ENCODE measurements around the gene LRFN4. TPM values are rescaled to one million over a fixed set of nuclear protein-coding genes. Genes with fewer than 3 reads are reported as not detected.

LRFN4 gene
- total RNA-seq, 1 donor from 2014 or later: 37.9 TPM

DNA sequence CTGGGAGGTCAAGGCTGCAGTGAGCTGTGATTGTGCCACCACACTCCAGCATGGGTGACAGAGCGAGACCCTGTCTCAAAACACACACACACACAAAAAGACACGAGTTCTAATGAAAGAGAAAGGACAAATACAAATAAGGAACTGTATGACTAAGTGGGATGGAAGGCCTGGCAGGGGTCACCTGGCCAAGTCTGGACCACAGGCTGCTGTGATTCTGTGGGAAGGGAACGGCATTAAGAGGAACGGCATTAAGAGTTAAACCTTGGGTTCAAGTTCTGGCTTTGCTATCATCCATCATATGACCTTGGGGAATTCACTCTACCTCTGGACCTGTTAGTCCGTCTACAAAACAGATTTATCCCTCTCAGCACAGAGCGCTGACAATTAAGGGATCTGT is 47.7 kb downstream of the LRFN4 start:
- no peak for DNase-seq (ENCODE audit: low read depth)

DNA sequence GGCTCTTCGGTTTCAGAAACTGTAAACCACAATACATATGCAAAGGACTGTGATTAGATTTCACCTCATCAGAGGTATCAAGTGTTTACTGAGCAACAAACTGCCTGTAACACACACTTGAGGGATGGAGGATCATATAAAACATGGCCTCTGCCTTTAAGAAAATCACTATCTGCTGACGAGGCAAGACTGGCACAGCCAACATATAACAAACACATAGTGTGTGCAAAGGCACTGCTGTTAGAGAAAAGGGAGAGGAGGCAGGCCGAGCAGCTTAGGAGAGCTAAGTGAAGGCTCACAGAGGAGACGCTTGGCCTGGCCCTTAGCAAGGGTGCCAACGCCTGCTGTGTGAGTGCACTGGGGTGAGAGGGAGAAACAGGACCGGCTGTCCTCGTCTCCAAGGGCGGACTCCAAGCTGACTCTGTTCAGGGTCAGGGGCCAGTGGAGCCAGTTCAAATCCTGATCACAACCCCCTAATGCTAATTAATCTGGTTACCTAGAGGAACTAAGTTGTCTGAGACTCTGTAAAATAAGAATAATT is 48.2 kb downstream of the LRFN4 start:
- DNase-seq (ENCODE audit: low read depth): no peak
- H3K4me3 ChIP-seq (ENCODE audit: low read depth, low read length): no peak overlapping the region
- TF ChIP-seq, protein P1, sequence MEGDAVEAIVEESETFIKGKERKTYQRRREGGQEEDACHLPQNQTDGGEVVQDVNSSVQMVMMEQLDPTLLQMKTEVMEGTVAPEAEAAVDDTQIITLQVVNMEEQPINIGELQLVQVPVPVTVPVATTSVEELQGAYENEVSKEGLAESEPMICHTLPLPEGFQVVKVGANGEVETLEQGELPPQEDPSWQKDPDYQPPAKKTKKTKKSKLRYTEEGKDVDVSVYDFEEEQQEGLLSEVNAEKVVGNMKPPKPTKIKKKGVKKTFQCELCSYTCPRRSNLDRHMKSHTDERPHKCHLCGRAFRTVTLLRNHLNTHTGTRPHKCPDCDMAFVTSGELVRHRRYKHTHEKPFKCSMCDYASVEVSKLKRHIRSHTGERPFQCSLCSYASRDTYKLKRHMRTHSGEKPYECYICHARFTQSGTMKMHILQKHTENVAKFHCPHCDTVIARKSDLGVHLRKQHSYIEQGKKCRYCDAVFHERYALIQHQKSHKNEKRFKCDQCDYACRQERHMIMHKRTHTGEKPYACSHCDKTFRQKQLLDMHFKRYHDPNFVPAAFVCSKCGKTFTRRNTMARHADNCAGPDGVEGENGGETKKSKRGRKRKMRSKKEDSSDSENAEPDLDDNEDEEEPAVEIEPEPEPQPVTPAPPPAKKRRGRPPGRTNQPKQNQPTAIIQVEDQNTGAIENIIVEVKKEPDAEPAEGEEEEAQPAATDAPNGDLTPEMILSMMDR (conservative IDR thresholded peaks at IDR 0.05; ENCODE audit: low read depth, low read length): no peak

More for the DNA sequence above, 47.7 kb downstream of the LRFN4 start:
- no peak overlapping the region for H3K4me3 ChIP-seq (ENCODE audit: low read depth, low read length)
- TF ChIP-seq, protein P1 (conservative IDR thresholded peaks at IDR 0.05; ENCODE audit: low read depth, low read length): no peak

DNA sequence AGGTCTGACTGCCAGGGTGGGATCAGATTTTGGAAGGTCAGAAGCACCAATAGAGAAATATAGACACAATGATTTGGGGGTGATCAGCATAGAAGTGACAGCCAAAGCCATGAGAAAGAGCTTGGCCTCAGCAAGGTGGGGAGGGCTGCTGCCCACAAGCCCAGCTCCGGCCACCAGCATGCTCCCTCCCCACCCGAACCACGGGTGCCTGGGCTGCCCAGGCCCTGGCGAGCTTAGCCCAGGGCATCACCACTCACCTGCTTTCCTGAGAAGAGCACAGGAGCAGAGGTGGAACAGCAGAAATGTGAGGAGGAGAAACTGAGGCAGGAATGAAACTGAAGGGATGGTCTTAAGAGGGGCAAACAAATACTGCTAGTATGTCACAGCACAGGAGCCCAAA is 48.8 kb downstream of the LRFN4 start:
- no peak for DNase-seq (ENCODE audit: low read depth)
- H3K4me3 ChIP-seq (ENCODE audit: low read depth, low read length): no peak overlapping the region

DNA sequence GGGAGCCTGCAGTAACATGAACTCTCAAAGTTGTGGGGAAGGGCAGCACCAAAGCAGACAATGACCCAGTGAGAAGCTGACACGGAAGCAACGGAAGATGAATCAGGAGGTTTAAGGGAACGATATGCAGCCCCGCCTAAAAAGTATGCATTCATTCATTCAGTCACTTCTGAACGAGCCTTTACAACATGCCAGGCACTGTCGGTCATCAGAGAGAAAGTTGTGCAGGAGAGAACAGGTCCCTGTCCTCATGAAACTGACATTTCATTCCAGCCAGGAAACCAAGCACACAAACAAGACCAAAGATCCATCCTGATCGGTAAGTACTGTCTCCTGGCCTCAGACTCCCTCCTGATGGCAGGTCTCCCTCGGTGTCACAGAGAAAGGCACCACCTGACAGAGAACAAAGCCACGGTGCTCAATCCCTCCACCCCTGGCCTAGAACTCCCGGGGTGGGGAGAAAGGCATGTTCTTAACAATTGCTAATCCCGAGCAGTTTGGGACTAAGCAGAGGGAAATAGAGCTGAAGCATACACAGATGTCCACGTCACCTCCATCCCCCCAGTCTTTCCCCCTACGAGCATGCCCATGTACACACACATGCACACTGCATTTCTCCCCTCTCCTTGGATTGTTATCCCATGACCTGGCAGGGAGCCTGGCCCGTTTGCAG is 49.3 kb downstream of the LRFN4 start:
- no peak overlapping the region for H3K4me3 ChIP-seq (ENCODE audit: low read depth, low read length)
- no peak for DNase-seq (ENCODE audit: low read depth)

More for the DNA sequence above, 48.8 kb downstream of the LRFN4 start:
- TF ChIP-seq, protein P1 (conservative IDR thresholded peaks at IDR 0.05; ENCODE audit: low read depth, low read length): no peak

DNA sequence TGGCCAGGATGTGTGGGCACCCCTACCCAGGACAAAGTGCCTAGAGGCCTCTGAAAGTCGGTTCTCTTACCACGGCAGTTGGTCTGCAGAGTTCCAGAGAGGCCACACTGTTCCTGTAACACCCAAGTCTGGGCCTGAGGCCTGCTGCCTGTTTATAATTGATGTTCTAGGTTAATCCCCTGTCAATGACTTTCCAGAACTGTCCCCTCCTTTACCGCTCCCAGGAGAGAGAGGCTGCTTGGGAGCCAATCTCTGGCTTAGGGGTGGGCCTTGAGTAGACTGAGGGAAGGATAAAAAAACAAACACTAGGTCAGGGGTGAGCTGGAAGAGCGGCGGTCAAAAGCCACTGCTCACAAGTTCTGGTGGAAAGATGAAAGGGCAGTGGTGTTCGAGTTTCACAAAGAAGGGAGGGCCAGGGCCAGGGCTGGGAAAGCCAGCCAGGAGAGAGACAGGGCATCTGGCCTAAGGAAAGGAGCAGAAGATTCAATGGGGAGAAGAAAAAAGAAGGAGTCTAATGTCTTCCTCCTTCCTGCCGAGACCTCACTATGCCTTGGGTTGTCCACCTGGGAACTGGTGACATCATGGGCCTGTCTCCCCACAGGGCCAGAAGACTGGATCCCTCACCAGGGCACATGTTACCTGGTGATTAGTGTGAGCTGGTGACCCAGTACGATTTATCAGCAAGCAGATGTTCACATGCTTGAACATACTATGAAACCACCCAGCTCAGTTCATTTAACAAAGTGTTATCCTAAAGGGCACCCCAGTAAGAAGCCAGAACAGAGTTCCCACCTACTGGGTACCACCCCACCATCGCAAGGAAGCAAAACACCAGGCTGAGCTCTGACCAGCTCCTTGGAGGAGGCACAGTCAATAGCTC is 51.1 kb downstream of the LRFN4 start:
- DNase-seq (ENCODE audit: low read depth): no peak
- TF ChIP-seq, protein P1 (conservative IDR thresholded peaks at IDR 0.05; ENCODE audit: low read depth, low read length): no peak
- no peak overlapping the region for H3K4me3 ChIP-seq (ENCODE audit: low read depth, low read length)

More for the DNA sequence above, 49.3 kb downstream of the LRFN4 start:
- TF ChIP-seq, protein P1 (conservative IDR thresholded peaks at IDR 0.05; ENCODE audit: low read depth, low read length): no peak

DNA sequence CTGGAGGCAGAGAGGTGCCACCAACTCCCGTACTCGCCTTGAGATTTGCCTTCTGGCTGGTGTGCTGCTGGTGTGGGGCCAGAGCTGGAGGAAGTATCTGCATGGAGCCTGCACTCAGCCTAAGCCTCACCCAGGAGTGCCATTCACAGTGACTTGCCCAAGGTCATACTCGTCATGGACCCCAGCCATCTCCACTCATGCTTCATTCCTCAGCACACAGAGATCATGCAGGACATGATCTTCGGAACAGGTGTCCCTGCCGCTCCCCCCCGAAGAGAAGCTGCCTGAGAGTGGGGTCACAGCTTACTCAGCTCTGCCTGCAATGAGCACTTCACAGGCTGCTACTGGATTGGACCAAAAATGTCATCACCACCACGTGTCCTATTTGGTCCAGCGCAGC is 52.3 kb downstream of the LRFN4 start:
- DNase-seq (ENCODE audit: low read depth): no peak
- TF ChIP-seq, protein P1 (conservative IDR thresholded peaks at IDR 0.05; ENCODE audit: low read depth, low read length): no peak
- H3K4me3 ChIP-seq (ENCODE audit: low read depth, low read length): no peak overlapping the region
